HCT116 (cell line): Measurements from ENCODE around the gene CDK14. TPM values are rescaled to one million over a fixed set of nuclear protein-coding genes. Genes with fewer than 3 reads are reported as not detected.
A peak's percentile ranks its signal among the peaks of the same experiment; 100 is the strongest.

Experiments
- ATAC-seq: fragments of 200-7000 bp; cut with Tn5 transposase; 2 replicates; pipeline ENCODE4 v1.9.1; 2020; ENCODE audit warnings: mild to moderate bottlenecking, moderate library complexity
- BruUV-seq: library from RNA; stranded (reverse); fragments of 400-500 nt; replicated peaks from 2 replicates; lab custom pipeline; 2021; lab: Mats Ljungman, UMichigan
- CTCF ChIA-PET: fragments of 300-600 bp; sonication (Branson Sonifier 250); formaldehyde crosslinking; loops from one replicate; lab custom pipeline; 2021; ENCODE audit warnings: antibody characterized with exemption; lab: Charles Lee
- POLR2A ChIA-PET: fragments of 300-600, 350-600 bp; sonication (Branson Sonifier 250); formaldehyde crosslinking; loops from one replicate; lab custom pipeline; 2021; ENCODE audit warnings: antibody characterized with exemption; lab: Charles Lee
- RAD21 ChIA-PET, 2 experiments: fragments of 300-600 bp; sonication (Branson Sonifier 250); formaldehyde crosslinking; loops; one replicate each; lab custom pipeline; 2023; ENCODE audit warnings: low total read pairs in 2 of 2; ENCODE audit not compliant: uncharacterized antibody in 2 of 2, unreplicated experiment in 2 of 2, low non-redundant PET in 1 of 2; lab: Charles Lee
- DNase-seq: peaks from one replicate; pipeline ENCODE4 v3.0.0-alpha.2; 2010; ENCODE audit warnings: low read depth, low spot score
- H2AFZ ChIP-seq: fragments of 200-600 bp; shearing (Covaris generic), sonication (generic); 2 replicates; pipeline ENCODE4 v1.6.1; 2017; ENCODE audit warnings: low read depth, mixed run types, mixed read lengths, antibody characterized with exemption, low read length; ENCODE audit not compliant: poor library complexity, severe bottlenecking
- H3K27ac ChIP-seq: 2 replicates; pipeline ENCODE4 v1.5.1; 2012; ENCODE audit warnings: low read depth, low read length
- H3K27me3 ChIP-seq: fragments of 200-600 bp; sonication (generic); 2 replicates; pipeline ENCODE4 v1.6.1; 2016; ENCODE audit warnings: mixed run types, low read length, mixed read lengths; ENCODE audit not compliant: insufficient read depth
- H3K36me3 ChIP-seq, 2 experiments: fragments of 200-500 bp in 1 of 2; fragments of 200-600 bp in 1 of 2; sonication (Bioruptor generic) in 1 of 2; sonication (generic) in 1 of 2; 2 replicates each; pipeline versions ENCODE4 v1.5.1 to v1.6.1; 2014 to 2016; ENCODE audit warnings: low read length in 2 of 2, inconsistent platforms in 1 of 2, mixed read lengths in 1 of 2, mixed run types in 1 of 2; ENCODE audit not compliant: insufficient read depth in 2 of 2, control insufficient read depth in 1 of 2
- H3K4me1 ChIP-seq, 2 experiments: fragments of 200-600 bp in 1 of 2; sonication (generic) in 1 of 2; 2 replicates each; pipeline versions ENCODE4 v1.5.1 to v1.6.1; 2012 to 2017; ENCODE audit warnings: low read length in 2 of 2, inconsistent platforms in 1 of 2, mild to moderate bottlenecking in 1 of 2, mixed read lengths in 1 of 2, mixed run types in 1 of 2, moderate library complexity in 1 of 2; ENCODE audit not compliant: insufficient read depth in 2 of 2, control insufficient read depth in 1 of 2
- H3K4me2 ChIP-seq: fragments of 200-600 bp; sonication (generic); 2 replicates; pipeline ENCODE4 v1.6.1; 2017; ENCODE audit warnings: mixed run types, low read length, mixed read lengths
- H3K4me3 ChIP-seq, 2 experiments: fragments of 200-600 bp in 1 of 2; sonication (generic) in 1 of 2; replicated peaks in 1 of 2; 2 replicates each; pipeline ENCODE4 v1.5.1; 2011 to 2016; ENCODE audit warnings: low read length in 2 of 2, control low read depth in 1 of 2, low read depth in 1 of 2, mild to moderate bottlenecking in 1 of 2, mixed read lengths in 1 of 2, mixed run types in 1 of 2
- H3K79me2 ChIP-seq: fragments of 200-600 bp; sonication (generic); 2 replicates; pipeline ENCODE4 v1.6.1; 2017; ENCODE audit warnings: mild to moderate bottlenecking, mixed run types, low read length, moderate library complexity, mixed read lengths; ENCODE audit not compliant: insufficient read depth
- H3K9ac ChIP-seq: fragments of 200-600 bp; sonication (generic); 2 replicates; pipeline ENCODE4 v1.6.1; 2016; ENCODE audit warnings: low read length, mixed read lengths
- H3K9me2 ChIP-seq: fragments of 200-600 bp; sonication (generic), shearing (Covaris generic); 2 replicates; pipeline ENCODE4 v1.6.1; 2017; ENCODE audit warnings: mixed run types, mild to moderate bottlenecking, moderate library complexity; ENCODE audit not compliant: insufficient read depth
- H3K9me3 ChIP-seq, 2 experiments: fragments of 200-500 bp in 1 of 2; fragments of 200-600 bp in 1 of 2; sonication (Bioruptor generic) in 1 of 2; sonication (generic) in 1 of 2; 2 replicates each; pipeline ENCODE4 v1.6.1; 2014 to 2017; ENCODE audit warnings: low read length in 2 of 2, mixed read lengths in 2 of 2, inconsistent platforms in 1 of 2, low read depth in 1 of 2, mild to moderate bottlenecking in 1 of 2, mixed run types in 1 of 2, moderate library complexity in 1 of 2; ENCODE audit not compliant: control insufficient read depth in 1 of 2, insufficient read depth in 1 of 2
- H4K20me1 ChIP-seq: fragments of 200-600 bp; sonication (generic), shearing (Covaris generic); 2 replicates; pipeline ENCODE4 v1.6.1; 2017; ENCODE audit warnings: mixed run types, mild to moderate bottlenecking, moderate library complexity; ENCODE audit not compliant: insufficient read depth
- POLR2A ChIP-seq: IDR thresholded peaks from 2 replicates; pipeline ENCODE4 v1.7.0; 2011; ENCODE audit warnings: borderline replicate concordance; ENCODE audit not compliant: insufficient read depth, insufficient read length; ENCODE audit errors: extremely low read depth
- RAD21 ChIP-seq: IDR thresholded peaks from 2 replicates; pipeline ENCODE4 v1.6.1; 2012; ENCODE audit warnings: low read depth, mild to moderate bottlenecking
- SIN3A ChIP-seq: IDR thresholded peaks from 2 replicates; pipeline ENCODE4 v1.6.1; 2012; ENCODE audit warnings: low read depth
- SP1 ChIP-seq: IDR thresholded peaks from 2 replicates; pipeline ENCODE4 v1.6.1; 2012; ENCODE audit warnings: low read depth
- ZNF274 ChIP-seq: fragments of 200-500 bp; sonication (Bioruptor generic); IDR thresholded peaks from 2 replicates; pipeline ENCODE4 v1.6.1; 2014; ENCODE audit warnings: mild to moderate bottlenecking, low read depth, low read length, inconsistent platforms
- intact Hi-C: fragments of 100-400 bp; cut with micrococcal nuclease; formaldehyde crosslinking; loops from 2 replicates; pipeline ENCODE4 v1.10.0; 2022
- total RNA-seq: library from RNA; stranded (reverse); gene quantifications from one replicate; pipeline ENCODE4 v1.2.1, GENCODE V29; 2021; ENCODE audit not compliant: unreplicated experiment
- TF ChIP-seq, protein P1 (sequence below), 3 experiments: fragments of 200-600 bp in 1 of 3; sonication (generic) in 1 of 3; IDR thresholded peaks in 2 of 3; conservative IDR thresholded peaks in 1 of 3; 2 replicates each; pipeline ENCODE4 v1.5.1; 2012 to 2017; ENCODE audit warnings: low read depth in 2 of 3, low read length in 2 of 3, antibody characterized with exemption in 1 of 3, borderline replicate concordance in 1 of 3, control low read depth in 1 of 3, mild to moderate bottlenecking in 1 of 3, mixed read lengths in 1 of 3, mixed run types in 1 of 3, moderate library complexity in 1 of 3; ENCODE audit not compliant: insufficient read depth in 1 of 3

Gene CDK14
- total RNA-seq, 1 experiment from 2014 or later, result 10.2 TPM

DNA sequence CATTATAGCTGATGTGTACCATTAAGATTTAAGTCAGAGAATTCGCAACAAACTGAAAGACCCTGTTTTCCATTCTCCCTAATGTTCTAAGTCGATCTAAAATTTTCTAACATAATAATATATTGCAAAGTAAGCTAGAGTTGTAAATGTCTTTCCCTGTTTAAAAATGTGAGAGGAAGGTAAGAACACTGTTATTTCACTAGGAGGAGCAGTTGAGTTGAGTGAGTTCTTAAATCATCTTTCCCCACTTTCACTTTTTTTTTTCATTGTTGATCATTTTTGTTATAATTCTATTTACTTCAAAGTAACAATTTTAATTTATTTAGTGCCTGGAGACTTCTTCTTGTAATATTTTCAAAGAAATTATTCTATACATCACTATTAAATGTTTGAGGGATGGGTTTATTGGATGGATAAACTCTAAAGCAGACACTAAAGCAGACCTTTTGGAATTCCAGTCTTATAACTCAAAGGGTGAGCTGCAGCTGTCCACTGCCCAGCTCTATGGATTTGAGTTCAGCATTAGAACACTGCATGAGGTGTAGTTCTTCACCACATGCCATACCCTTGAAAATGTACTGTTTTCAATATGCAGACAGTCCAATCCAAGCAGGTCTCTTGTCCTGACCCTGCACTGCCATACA lies 486.9 kb downstream of the CDK14 start:
- Histone ChIP-seq H3K4me1 (no peaks in the 10 kb centered on the region), H3K9me3 (no peaks in the 10 kb centered on the region), H3K79me2 (no peaks in the 10 kb centered on the region), H3K27ac (no peak overlapping the region), H3K36me3 (no peaks in the 10 kb centered on the region), H3K9me2 (no peaks in the 10 kb centered on the region), H3K9ac (no peak overlapping the region), H3K27me3 (no peaks in the 10 kb centered on the region), H3K4me2 (no peak overlapping the region), H2AFZ (no peak overlapping the region), H3K4me3 (no peak overlapping the region), H4K20me1 (no peaks in the 10 kb centered on the region)
- no peak for ATAC-seq
- intact Hi-C loops, result loop anchor here (2.0 to 10.0 kb wide), 2 partner anchors 702 to 1362 kb away; partner anchors contain the start of gene GATAD1
- no peak for DNase-seq
- RAD21 ChIA-PET, result interaction anchor here in 1 of 2 experiments (0.7 kb wide), 1 partner anchor 612 kb away, joined by 3 read pairs; no protein-coding TSS in a partner anchor
- CTCF ChIA-PET, result interaction anchor here (0.7 to 1.7 kb wide), 2 partner anchors 701 to 703 kb away, joined by 3 to 6 read pairs; no protein-coding TSS in a partner anchor
- BruUV-seq, result no TSS peak
- POLR2A ChIA-PET, result no interaction called here
- TF ChIP-seq POLR2A (no peak), SP1 (no peak), ZNF274 (no peak), RAD21 (peak; percentile 49), SIN3A (no peak)
- TF ChIP-seq, protein P1, sequence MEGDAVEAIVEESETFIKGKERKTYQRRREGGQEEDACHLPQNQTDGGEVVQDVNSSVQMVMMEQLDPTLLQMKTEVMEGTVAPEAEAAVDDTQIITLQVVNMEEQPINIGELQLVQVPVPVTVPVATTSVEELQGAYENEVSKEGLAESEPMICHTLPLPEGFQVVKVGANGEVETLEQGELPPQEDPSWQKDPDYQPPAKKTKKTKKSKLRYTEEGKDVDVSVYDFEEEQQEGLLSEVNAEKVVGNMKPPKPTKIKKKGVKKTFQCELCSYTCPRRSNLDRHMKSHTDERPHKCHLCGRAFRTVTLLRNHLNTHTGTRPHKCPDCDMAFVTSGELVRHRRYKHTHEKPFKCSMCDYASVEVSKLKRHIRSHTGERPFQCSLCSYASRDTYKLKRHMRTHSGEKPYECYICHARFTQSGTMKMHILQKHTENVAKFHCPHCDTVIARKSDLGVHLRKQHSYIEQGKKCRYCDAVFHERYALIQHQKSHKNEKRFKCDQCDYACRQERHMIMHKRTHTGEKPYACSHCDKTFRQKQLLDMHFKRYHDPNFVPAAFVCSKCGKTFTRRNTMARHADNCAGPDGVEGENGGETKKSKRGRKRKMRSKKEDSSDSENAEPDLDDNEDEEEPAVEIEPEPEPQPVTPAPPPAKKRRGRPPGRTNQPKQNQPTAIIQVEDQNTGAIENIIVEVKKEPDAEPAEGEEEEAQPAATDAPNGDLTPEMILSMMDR (IDR thresholded peaks at IDR 0.05 in 2 of 3, conservative IDR thresholded peaks at IDR 0.05 in 1 of 3; ENCODE audit: borderline replicate concordance in 1 of 3, insufficient read depth in 1 of 3, low read depth in 2 of 3, low read length in 2 of 3), result peak; percentile 32 to 52 (median 39); a peak in 4 of 6 replicates
